Neural progenitor cell (in vitro differentiated cells): ENCODE results near the gene KLHL21. TPM values are rescaled to one million over a fixed set of nuclear protein-coding genes. Genes with fewer than 3 reads are reported as not detected.

Experiments used
- DNase-seq: peaks from one replicate; pipeline ENCODE4 v3.0.0-alpha.2; 2016; ENCODE audit warnings: low spot score
- H2AFZ ChIP-seq: fragments of 200-600 bp; sonication (generic); replicated peaks from 2 replicates; pipeline ENCODE4 v1.6.1; 2016; ENCODE audit warnings: antibody characterized with exemption
- H3F3A ChIP-seq: fragments of 200-600 bp; sonication (generic); 2 replicates; pipeline ENCODE4 v1.6.1; 2016; ENCODE audit warnings: antibody characterized with exemption, low read depth
- H3K27ac ChIP-seq: fragments of 200-600 bp; sonication (generic); 2 replicates; pipeline ENCODE4 v1.5.1; 2016; ENCODE audit warnings: mild to moderate bottlenecking
- H3K27me3 ChIP-seq: fragments of 200-600 bp; sonication (generic); 2 replicates; pipeline ENCODE4 v1.6.1; 2016; ENCODE audit warnings: mild to moderate bottlenecking, moderate library complexity
- H3K36me3 ChIP-seq: fragments of 200-600 bp; sonication (generic); 2 replicates; pipeline ENCODE4 v1.5.1; 2016
- H3K4me1 ChIP-seq: fragments of 200-600 bp; sonication (generic); 2 replicates; pipeline ENCODE4 v1.6.1; 2016; ENCODE audit warnings: mixed run types
- H3K4me2 ChIP-seq: fragments of 200-600 bp; sonication (generic); 2 replicates; pipeline ENCODE4 v1.6.1; 2016
- H3K4me3 ChIP-seq: fragments of 200-600 bp; sonication (generic); 2 replicates; pipeline ENCODE4 v1.5.1; 2016
- H3K79me2 ChIP-seq: fragments of 200-600 bp; sonication (generic); 2 replicates; pipeline ENCODE4 v1.6.1; 2016; ENCODE audit warnings: low read depth
- H3K9ac ChIP-seq: fragments of 200-600 bp; sonication (generic); 2 replicates; pipeline ENCODE4 v1.6.1; 2016
- H3K9me3 ChIP-seq: fragments of 200-600 bp; sonication (generic); 2 replicates; pipeline ENCODE4 v1.5.1; 2016; ENCODE audit warnings: low read depth
- H4K20me1 ChIP-seq: fragments of 200-600 bp; sonication (generic); 2 replicates; pipeline ENCODE4 v1.6.1; 2016; ENCODE audit warnings: low read depth
- H3K27ac Mint-ChIP-seq: 3 replicates; pipeline ENCODE4 v1.8.0; 2021; ENCODE audit warnings: mixed read lengths
- H3K27me3 Mint-ChIP-seq: 2 replicates; pipeline ENCODE4 v1.8.0; 2022; ENCODE audit warnings: low read depth, mild to moderate bottlenecking, inconsistent platforms, moderate library complexity, mixed read lengths; ENCODE audit not compliant: insufficient read depth
- H3K36me3 Mint-ChIP-seq: 3 replicates; pipeline ENCODE4 v1.8.0; 2021; ENCODE audit warnings: mixed read lengths
- H3K4me1 Mint-ChIP-seq: 3 replicates; pipeline ENCODE4 v1.8.0; 2021; ENCODE audit warnings: mixed read lengths
- H3K4me3 Mint-ChIP-seq: 3 replicates; pipeline ENCODE4 v1.8.0; 2021; ENCODE audit warnings: mild to moderate bottlenecking, moderate library complexity, mixed read lengths
- H3K9me3 Mint-ChIP-seq: 3 replicates; pipeline ENCODE4 v1.8.0; 2020; ENCODE audit warnings: mixed read lengths
- EZH2 ChIP-seq: fragments of 200-600 bp; sonication (generic); IDR thresholded peaks from 2 replicates; pipeline ENCODE4 v1.6.1; 2017; ENCODE audit warnings: antibody characterized with exemption, mild to moderate bottlenecking, moderate library complexity
- EZH2phosphoT487 ChIP-seq: fragments of 200-600 bp; sonication (generic); IDR thresholded peaks from 2 replicates; pipeline ENCODE4 v1.6.1; 2017; ENCODE audit warnings: antibody characterized with exemption
- total RNA-seq: library from RNA; depleted of rRNA; stranded (reverse); fragments of >200 nt; gene quantifications from 2 replicates; pipeline ENCODE4 v1.2.3, GENCODE V29; 2015; ENCODE audit warnings: low replicate concordance
- TF ChIP-seq, protein P1 (sequence below): fragments of 200-600 bp; sonication (generic); IDR thresholded peaks from 2 replicates; pipeline ENCODE4 v1.5.1; 2017; ENCODE audit warnings: antibody characterized with exemption, mild to moderate bottlenecking

The KLHL21 gene
- total RNA-seq, 1 donor from 2014 or later: 4.8 TPM

DNA sequence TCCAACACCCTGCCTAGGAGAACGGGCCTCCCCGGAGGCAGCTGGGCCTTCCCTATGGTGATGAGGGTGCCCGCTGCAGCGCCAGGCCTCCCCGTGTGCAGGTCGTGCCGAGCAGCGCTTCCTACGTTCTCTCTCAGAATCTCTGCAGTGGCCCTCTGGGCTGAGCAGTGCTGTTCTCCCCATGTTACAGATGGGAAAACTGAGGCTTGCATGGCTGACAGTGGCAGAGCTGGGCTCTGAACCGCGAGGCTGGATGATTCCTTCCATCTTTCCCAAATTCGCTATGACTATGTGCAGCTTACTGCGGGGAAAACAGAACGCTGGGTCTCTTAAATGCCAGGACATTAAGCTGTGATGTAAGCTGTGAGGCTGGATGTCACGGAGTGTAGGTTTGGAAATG lies 8.9 kb downstream of the KLHL21 start:
- TF ChIP-seq, protein P1, sequence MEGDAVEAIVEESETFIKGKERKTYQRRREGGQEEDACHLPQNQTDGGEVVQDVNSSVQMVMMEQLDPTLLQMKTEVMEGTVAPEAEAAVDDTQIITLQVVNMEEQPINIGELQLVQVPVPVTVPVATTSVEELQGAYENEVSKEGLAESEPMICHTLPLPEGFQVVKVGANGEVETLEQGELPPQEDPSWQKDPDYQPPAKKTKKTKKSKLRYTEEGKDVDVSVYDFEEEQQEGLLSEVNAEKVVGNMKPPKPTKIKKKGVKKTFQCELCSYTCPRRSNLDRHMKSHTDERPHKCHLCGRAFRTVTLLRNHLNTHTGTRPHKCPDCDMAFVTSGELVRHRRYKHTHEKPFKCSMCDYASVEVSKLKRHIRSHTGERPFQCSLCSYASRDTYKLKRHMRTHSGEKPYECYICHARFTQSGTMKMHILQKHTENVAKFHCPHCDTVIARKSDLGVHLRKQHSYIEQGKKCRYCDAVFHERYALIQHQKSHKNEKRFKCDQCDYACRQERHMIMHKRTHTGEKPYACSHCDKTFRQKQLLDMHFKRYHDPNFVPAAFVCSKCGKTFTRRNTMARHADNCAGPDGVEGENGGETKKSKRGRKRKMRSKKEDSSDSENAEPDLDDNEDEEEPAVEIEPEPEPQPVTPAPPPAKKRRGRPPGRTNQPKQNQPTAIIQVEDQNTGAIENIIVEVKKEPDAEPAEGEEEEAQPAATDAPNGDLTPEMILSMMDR: no peak
- TF ChIP-seq EZH2phosphoT487 (no peak), EZH2 (no peak)
- peaks cover 15% of the 10 kb centered on the region for H4K20me1 ChIP-seq
- H2AFZ ChIP-seq: no peak overlapping the region
- no peaks in the 10 kb centered on the region for H3K27me3 ChIP-seq
- no peaks in the 10 kb centered on the region for H3K9me3 Mint-ChIP-seq
- peaks cover 2% of the 10 kb centered on the region for H3K27me3 Mint-ChIP-seq
- H3K36me3 ChIP-seq: no peaks in the 10 kb centered on the region
- no peaks in the 10 kb centered on the region for H3K9me3 ChIP-seq
- no peak overlapping the region for H3K27ac ChIP-seq
- H3K4me3 ChIP-seq: no peak overlapping the region
- no peak overlapping the region for H3K9ac ChIP-seq
- H3F3A ChIP-seq: no peaks in the 10 kb centered on the region
- H3K4me3 Mint-ChIP-seq: no peak overlapping the region
- peaks cover 8% of the 10 kb centered on the region for H3K36me3 Mint-ChIP-seq
- H3K4me2 ChIP-seq: no peak overlapping the region
- peaks cover 12% of the 10 kb centered on the region for H3K79me2 ChIP-seq
- H3K4me1 Mint-ChIP-seq: no peaks in the 10 kb centered on the region
- DNase-seq: no peak
- no peaks in the 10 kb centered on the region for H3K4me1 ChIP-seq
- no peak overlapping the region for H3K27ac Mint-ChIP-seq

DNA sequence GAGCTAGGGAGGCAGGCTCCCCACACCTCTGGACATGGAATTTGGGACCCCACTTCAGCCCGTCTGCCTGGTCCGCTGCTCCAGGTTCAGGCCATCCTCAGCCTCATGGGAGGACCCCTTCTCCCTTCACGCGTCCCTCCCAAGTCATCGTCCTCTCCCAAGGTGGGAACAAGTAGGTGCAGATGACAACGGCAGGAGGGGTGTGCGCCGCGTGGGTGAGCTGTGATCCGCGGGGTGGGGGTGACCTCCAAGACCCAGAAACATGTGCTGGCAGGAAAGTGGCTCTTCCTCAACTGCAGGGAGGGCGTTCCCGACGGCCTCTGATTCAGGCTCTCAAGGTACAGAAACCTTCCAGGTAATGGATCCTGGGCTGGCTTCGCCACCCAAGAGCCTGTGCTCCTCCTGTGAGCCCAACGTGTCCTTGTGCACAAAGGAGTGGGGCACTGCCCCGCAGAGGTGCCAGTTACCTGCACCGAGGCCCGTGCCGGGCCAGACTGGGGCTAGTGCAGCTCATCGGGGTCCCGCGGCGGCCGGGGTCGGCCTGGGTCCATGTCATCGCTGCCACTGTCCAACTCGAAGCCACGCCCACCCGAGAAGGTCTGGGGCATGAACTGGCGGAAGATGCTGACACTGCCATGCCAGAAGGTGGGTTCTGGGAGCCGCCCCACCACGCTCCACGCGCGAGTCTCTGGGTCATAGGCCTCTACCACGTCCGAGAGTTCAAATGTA lies 9.6 kb downstream of the KLHL21 start:
- Histone ChIP-seq H3K4me3 (no peak overlapping the region), H3K9ac (no peak overlapping the region), H3F3A (no peaks in the 10 kb centered on the region), H2AFZ (no peak overlapping the region), H3K4me2 (no peak overlapping the region), H3K4me1 (no peaks in the 10 kb centered on the region), H3K79me2 (peaks cover 5% of the 10 kb centered on the region), H3K36me3 (no peaks in the 10 kb centered on the region), H3K27ac (no peak overlapping the region), H3K27me3 (no peaks in the 10 kb centered on the region), H3K9me3 (no peaks in the 10 kb centered on the region), H4K20me1 (peaks cover 15% of the 10 kb centered on the region)
- DNase-seq: no peak
- Mint-ChIP-seq H3K9me3 (no peaks in the 10 kb centered on the region), H3K4me1 (no peaks in the 10 kb centered on the region), H3K4me3 (no peak overlapping the region), H3K36me3 (peaks cover 8% of the 10 kb centered on the region), H3K27me3 (peaks cover 2% of the 10 kb centered on the region), H3K27ac (no peak overlapping the region)
- TF ChIP-seq, protein P1: no peak
- TF ChIP-seq EZH2phosphoT487 (no peak), EZH2 (no peak)

DNA sequence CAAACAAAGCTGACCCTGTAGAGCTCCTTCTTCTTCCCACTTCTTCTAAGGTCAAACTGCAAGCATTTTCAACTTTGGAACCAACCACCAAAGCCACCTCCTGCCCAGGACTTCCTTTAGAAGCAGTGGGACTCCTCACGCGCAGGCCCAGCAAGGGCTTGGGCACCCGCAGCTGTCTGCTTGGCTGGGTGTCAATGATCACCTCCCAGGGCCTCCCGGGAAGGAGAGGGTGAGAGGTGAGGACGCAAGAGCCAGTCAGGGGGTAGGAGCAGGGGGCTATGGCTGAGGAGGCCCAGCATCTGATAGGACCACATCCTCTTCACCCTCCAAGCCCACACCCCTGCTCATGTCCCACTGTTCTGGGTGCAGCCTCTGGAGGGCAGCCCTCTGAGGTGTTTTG lies 10.2 kb downstream of the KLHL21 start:
- Mint-ChIP-seq H3K4me1 (no peaks in the 10 kb centered on the region), H3K9me3 (no peaks in the 10 kb centered on the region), H3K36me3 (peaks cover 10% of the 10 kb centered on the region), H3K4me3 (no peak overlapping the region), H3K27ac (no peak overlapping the region), H3K27me3 (peaks cover 4% of the 10 kb centered on the region)
- Histone ChIP-seq H3K36me3 (no peaks in the 10 kb centered on the region), H3K9me3 (no peaks in the 10 kb centered on the region), H3F3A (no peaks in the 10 kb centered on the region), H2AFZ (no peak overlapping the region), H3K9ac (no peak overlapping the region), H4K20me1 (peaks cover 15% of the 10 kb centered on the region), H3K27ac (no peak overlapping the region), H3K4me2 (no peak overlapping the region), H3K79me2 (no peaks in the 10 kb centered on the region), H3K4me3 (no peak overlapping the region), H3K4me1 (no peaks in the 10 kb centered on the region), H3K27me3 (no peaks in the 10 kb centered on the region)
- no peak for DNase-seq
- no peak for TF ChIP-seq EZH2phosphoT487
- TF ChIP-seq, protein P1: no peak
- TF ChIP-seq EZH2: no peak
